Stimulated activated CD8-positive, alpha-beta memory T cell treated with anti-CD3 and anti-CD28 coated beads, Interleukin-4, amount 100 ng/mL, for 4 hours (primary cell): ENCODE data around the gene MED12L.
A peak's percentile ranks its signal among the peaks of the same experiment; 100 is the strongest.
"Not testable (repeated sequence)": the region's sequence is repeated elsewhere in the genome, so short reads cannot be mapped to it uniquely, and the experiment has no call there.

Experiments used
- DNase-seq, 2 donors: peaks; one replicate each; pipeline ENCODE4 v3.0.0-alpha.2; 2020; ENCODE audit warnings: low read depth in 2 of 2, low spot score in 1 of 2

MED12L gene

GRCh38 chr3:151085227-151085888 is at the start of gene MED12L:
Gene MED12L, plus strand, starts transcription at chr3:151085664. Its CDS starts 1,263 bp downstream, at chr3:151086927.
- peak in 1 of 2 donors; percentile 21 for DNase-seq

- DNase-seq, result no peak
Measured at GRCh38 chr3:151037746-151038477, 47.6 kb upstream of the MED12L start.

- no peak for DNase-seq
Measured at GRCh38 chr3:151044706-151045105, 40.8 kb upstream of the MED12L start.

DNA sequence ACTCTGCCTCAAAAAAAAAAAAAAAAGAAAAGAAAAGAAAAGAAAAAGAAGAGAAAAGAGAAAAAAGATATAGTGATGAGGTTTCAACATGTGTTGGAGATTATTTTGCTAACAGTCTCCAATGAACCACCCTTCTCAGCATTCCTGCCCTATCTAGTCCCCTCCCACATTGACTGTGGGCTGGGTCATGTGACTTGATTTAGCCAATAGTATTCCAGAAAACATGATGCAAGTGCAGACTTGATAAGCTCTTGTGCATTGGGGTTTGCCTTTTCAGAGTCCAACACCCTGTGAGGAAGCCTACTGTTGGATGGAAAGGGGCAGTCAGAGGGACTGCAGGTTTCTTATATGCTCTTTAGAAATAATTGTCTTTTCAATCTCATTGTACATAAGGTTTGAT is 37.8 kb upstream of the MED12L start:
- no peak for DNase-seq

- DNase-seq, result no peak
Measured at GRCh38 chr3:151051533-151051932, 33.9 kb upstream of the MED12L start.

DNA sequence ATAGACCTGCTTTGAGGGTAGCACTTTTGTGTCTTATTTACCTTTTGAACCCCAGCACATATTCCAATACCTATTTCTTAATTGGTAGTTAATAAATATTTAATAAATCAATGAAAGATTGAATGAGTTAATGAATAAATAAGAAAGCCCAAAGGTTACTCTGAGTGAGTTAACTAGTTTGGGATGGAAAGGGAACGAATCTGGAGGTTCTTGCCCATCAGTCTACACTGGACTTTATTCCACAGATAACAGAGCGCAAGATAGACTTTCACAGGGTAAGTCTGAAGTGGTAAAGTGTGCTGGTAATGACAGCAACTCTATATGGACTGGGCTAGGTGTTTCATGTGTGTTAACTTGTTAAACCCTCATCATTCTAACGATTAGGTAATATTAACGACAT is 33.1 kb upstream of the MED12L start:
- no peak for DNase-seq

DNA sequence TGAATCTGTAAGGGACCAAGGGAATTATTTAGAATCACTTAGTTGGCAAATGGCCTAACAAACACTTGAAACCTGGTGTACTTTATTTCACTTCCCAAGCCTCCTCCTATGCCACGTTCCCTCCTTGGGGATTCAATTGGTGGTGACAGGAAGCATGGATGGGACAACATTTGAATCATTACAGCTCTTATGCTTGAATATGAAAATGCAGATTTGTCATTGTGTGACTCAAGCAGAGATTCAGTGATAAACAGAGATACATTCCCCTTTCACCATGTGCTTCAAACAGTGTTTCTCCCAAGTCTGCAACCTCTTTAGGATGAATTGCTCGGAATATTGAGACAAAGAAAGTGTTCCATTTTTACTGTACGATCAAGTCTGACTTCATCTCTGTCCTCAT is 32.7 kb upstream of the MED12L start:
- no peak for DNase-seq

DNA sequence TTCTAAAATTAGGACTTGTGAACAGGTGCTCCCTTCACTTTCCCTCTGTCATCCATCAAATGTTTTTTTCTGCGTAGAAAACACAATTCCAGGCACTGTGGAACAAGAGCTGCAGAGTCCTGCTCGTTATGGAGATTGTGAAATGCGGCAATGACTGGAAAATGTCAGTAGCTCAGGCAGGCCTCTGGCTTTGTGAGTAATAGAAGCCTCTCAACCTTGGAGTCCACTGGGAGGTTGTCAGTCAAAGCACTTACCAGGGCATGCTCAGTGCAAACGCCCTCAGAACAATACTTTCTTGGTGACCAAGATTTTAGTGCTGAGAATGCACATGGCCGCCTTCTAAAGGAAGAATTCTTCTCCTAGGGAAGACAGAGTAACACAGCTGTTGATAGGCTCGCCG is 26.7 kb upstream of the MED12L start:
- no peak for DNase-seq

DNA sequence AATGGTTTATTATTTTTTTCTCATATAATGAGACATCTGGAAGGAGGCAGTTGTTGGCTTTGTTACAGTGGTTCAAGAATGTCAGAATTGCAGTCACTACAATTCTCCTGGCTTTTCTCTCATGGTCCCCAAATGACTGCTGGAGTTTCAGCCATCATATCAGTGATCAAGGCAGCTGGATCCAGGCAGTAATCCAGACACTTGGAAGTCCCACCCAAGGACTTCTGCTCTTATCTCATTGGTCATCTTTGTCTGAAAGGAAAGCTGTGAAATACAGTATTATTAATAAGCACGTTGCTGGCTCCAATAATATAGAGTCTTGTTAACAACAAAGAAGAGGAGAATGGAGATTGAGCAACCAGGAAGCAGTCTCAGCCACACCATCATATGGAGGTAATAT is 22.9 kb upstream of the MED12L start:
- DNase-seq, result no peak

DNA sequence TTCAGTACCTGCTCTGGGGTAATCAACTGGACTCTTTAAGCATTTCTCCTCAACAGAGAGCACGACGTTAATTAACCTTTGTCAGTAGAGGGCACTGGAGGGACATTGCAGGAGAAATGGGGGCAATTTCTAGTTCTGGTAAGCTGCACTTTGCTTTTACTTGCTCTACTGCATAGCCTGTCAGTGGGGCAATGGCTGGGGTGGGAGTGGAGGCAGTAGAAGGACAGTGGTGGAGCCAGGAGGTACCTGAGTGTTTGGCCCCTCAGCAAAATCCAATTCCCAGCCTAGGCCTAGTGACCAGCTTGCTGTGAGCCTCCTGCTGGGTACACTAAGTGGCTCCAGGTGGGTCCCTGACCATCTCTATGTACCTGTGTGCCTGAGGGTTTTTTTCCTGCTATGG is 18.3 kb upstream of the MED12L start:
- no peak for DNase-seq

- not testable (repeated sequence) for DNase-seq
Measured at GRCh38 chr3:151072842-151073241, 12.6 kb upstream of the MED12L start.

DNA sequence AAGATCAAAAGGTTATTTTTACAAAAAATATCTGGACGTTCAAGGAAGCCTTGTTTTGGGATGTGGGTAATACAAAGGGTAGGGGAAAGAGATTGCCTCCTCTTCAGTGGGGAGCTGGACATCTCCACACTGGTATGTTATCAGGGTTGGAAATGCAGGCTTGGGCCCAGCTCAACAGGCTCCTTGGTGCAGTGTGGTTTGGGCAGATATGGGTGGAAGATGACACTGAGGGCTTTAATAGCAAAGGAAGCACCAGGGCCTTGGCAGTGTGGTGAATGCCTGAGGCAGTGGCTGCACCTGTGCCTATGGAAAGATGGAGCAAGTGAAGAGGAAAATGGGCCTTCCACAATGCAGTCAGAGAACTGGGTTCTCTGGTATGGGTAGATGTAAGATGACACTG is 11.2 kb upstream of the MED12L start:
- no peak for DNase-seq

- no peak for DNase-seq
Measured at GRCh38 chr3:151075869-151076562, 9.4 kb upstream of the MED12L start.

DNA sequence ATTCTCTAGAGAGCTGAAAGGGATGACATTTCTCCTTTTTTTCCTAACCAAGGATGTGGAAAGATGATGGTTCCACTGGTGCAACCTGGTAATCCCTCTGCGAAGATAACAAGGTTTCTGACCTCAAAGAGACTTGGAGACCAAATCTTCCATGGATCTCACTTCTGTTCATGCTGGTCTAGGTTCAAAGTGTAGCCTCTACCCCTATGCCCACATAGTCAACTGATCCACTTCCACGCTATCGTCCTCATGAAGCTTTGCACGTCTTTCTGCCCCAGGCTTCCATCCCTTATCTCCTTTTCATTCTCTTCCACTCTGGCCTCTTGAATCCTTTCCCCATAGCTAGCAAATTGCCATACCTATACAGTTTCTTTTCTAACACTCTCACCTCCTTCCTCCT is 8.8 kb upstream of the MED12L start:
- DNase-seq, result no peak

GRCh38 chr3:151081082-151081481 is 4.4 kb upstream of the MED12L start:
- not testable (repeated sequence) for DNase-seq

- DNase-seq, result no peak
Measured at GRCh38 chr3:151082880-151083838, 2.3 kb upstream of the MED12L start.

- DNase-seq, result no peak
Measured at GRCh38 chr3:151084893-151085226, 604 bp upstream of the MED12L start.

GRCh38 chr3:151085889-151086483 is 522 bp downstream of the MED12L start:
- DNase-seq, result no peak

GRCh38 chr3:151086484-151087456 is 1.3 kb downstream of the MED12L start:
- DNase-seq, result peak; percentile 34 to 37

DNA sequence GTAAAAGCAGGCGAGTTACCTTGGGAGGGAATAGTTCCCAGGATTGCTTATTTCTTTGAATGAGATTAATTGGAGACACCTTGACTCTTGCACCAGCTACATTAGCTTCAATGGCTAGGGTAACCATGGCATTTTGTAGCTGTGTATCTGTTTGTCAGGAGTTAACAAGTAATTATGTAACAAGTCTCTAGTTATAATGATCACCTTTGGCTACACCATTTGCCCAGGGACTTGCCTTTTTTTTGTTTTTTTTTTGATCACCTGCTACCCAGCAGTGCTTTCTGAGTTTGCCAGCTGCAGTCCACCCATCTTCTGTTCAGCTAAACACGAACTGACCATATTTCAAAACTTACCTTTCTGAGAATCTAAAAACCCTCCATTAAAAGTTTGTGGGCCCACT is 2.2 kb downstream of the MED12L start:
- no peak for DNase-seq
